Erythroblast (primary cell): ENCODE results near the gene ACAP3.

Source experiments
- GATA1 ChIP-seq: IDR thresholded peaks from 2 replicates; pipeline ENCODE4 v1.6.1; 2011; ENCODE audit warnings: low read depth, mild to moderate bottlenecking, control low read depth, low read length, moderate library complexity
- POLR2A ChIP-seq: IDR thresholded peaks from 2 replicates; pipeline ENCODE4 v1.6.1; 2011; ENCODE audit warnings: mild to moderate bottlenecking, low read length

- TF ChIP-seq POLR2A (no peak), GATA1 (no peak)
Measured at GRCh38 chr1:1250786-1251284, 56.9 kb downstream of the ACAP3 start.
